Heart left ventricle (tissue), 16 donors: Measurements from ENCODE around the gene TTC38. TPM values are rescaled to one million over a fixed set of nuclear protein-coding genes. Genes with fewer than 3 reads are reported as not detected.

Source experiments
- ATAC-seq, 4 donors: fragments of 200-7000 bp; cut with Tn5 transposase; one replicate each; pipeline ENCODE4 v1.9.1; 2020 to 2022; ENCODE audit warnings: moderate library complexity in 4 of 4, mild to moderate bottlenecking in 3 of 4, moderate number of reproducible peaks in 1 of 4
- DNase-seq, 5 donors: peaks; one replicate each; pipeline ENCODE4 v3.0.0-alpha.2; 2020
- H3K27ac ChIP-seq, 12 donors: fragments of 200-600 bp; sonication (generic) in 4 of 12; one replicate each; pipeline versions ENCODE4 v1.5.0 to v1.8.0; 2016 to 2022; ENCODE audit warnings: mild to moderate bottlenecking in 2 of 12
- H3K27me3 ChIP-seq, 9 donors: fragments of 200-600 bp; sonication (generic) in 2 of 9; one replicate each; pipeline versions ENCODE4 v1.5.1 to v1.8.0; 2016 to 2022; ENCODE audit warnings: mild to moderate bottlenecking in 3 of 9
- H3K36me3 ChIP-seq, 9 donors: fragments of 200-600 bp; sonication (generic) in 2 of 9; one replicate each; pipeline versions ENCODE4 v1.5.0 to v1.8.0; 2018 to 2022; ENCODE audit warnings: mild to moderate bottlenecking in 2 of 9
- H3K4me1 ChIP-seq, 12 donors: fragments of 200-600 bp; sonication (generic) in 4 of 12; one replicate each; pipeline versions ENCODE4 v1.5.0 to v1.8.0; 2016 to 2022; ENCODE audit warnings: mild to moderate bottlenecking in 3 of 12
- H3K4me3 ChIP-seq, 12 donors: fragments of 200-600 bp; sonication (generic) in 4 of 12; one replicate each; pipeline versions ENCODE4 v1.5.0 to v1.8.0; 2017 to 2022; ENCODE audit warnings: mild to moderate bottlenecking in 9 of 12, moderate library complexity in 4 of 12
- H3K9me3 ChIP-seq, 12 donors: fragments of 200-600 bp; sonication (generic) in 4 of 12; one replicate each; pipeline versions ENCODE4 v1.5.0 to v1.8.0; 2016 to 2022; ENCODE audit warnings: mild to moderate bottlenecking in 1 of 12
- CTCF ChIP-seq, 12 donors: fragments of 200-600 bp; sonication (generic) in 4 of 12; IDR thresholded peaks; one replicate each; pipeline versions ENCODE4 v1.5.0 to v1.8.0; 2018 to 2022; ENCODE audit warnings: antibody characterized with exemption in 12 of 12, mild to moderate bottlenecking in 5 of 12
- POLR2A ChIP-seq, 2 donors: fragments of 450-650 bp; IDR thresholded peaks; one replicate each; pipeline ENCODE4 v1.6.1; 2017; ENCODE audit warnings: antibody characterized with exemption in 2 of 2, mild to moderate bottlenecking in 2 of 2, moderate library complexity in 2 of 2
- WGBS, 4 donors: extraction: QIAGEN DNeasy Blood & Tissue Kit in 2 of 4; methylation state at CpG; one replicate each; pipeline versions ENCODE4 v1.1.5 to v1.1.7; 2013 to 2018; 5-methylcytosine and 5-hydroxymethylcytosine counted together
- intact Hi-C, 10 donors: fragments of 100-400 bp; cut with DNase I; formaldehyde crosslinking; loops; one replicate each; pipeline versions ENCODE4 v1.11.1 to v1.14.2; 2022
- polyA plus RNA-seq, 2 donors: library from polyadenylated mRNA; stranded (reverse); fragments of 200-250 nt; gene quantifications; one replicate each; pipeline ENCODE4 v1.2.3, GENCODE V29; 2013
- total RNA-seq, 9 donors: library from RNA; depleted of rRNA in 2 of 9; stranded (reverse); fragments of >200 nt in 2 of 9; fragmentation: NEBNext Ultra II Directional in 3 of 9; extraction: Animal tissue kit (Norgen Biotek cat#: 25700) in 3 of 9; gene quantifications; one replicate each; pipeline versions ENCODE4 v1.1.0 to v1.2.4, GENCODE V29; 2016 to 2023
- donor health status: ischemic (EF 13 %, LVEDD 7.1; RV severe dilation, severe dysfunction).
- donor health status: healthy with polysubstance abuse.
- donor health status: DM: no; HTN: yes; CAD: no.
- donor health status: DM: no; HTN: no; CAD: no.
- donor health status: ischemic (EF 25% LVEDD 6.9; RV normal size, moderate dysfunction).
- donor health status: ischemic (EF 25% LVEDD 5.7; RV mildly dilated, moderate dysfunction).
- donor health status: healthy.
- donor health status: DM: yes; HTN: yes; CAD: no.
- donor health status: ischemic (EF 35%, LVEDD 5.7; RV mildly dilated, moderate dysfunction).
- donor health status: nonischemic (EF 11% LVEDD 7.7; RV severe dilation, severe dysfunction).
- donor health status: DM: yes; HTN: yes; CAD: no.
- donor health status: PGD.
- donor health status: ischemic (EF 29% LVEDD 5.4; RV normal size, mild dysfunction).
- donor health status: nonischemic (EF 23%, LVEDD 6.1; RV moderate dilation, normal function).

Gene TTC38
- total and polyA plus RNA-seq, 11 donors, result 15.5 to 72.4 (median 25.3) TPM

GRCh38 chr22:46329616-46330015 is 61.8 kb downstream of the TTC38 start:
- Histone ChIP-seq H3K4me1 (peaks cover 0 to under 1% (median 0%) of the 10 kb centered on the region in 12 donors), H3K27ac (no peak overlapping the region), H3K27me3 (no peaks in the 10 kb centered on the region), H3K9me3 (no peaks in the 10 kb centered on the region), H3K4me3 (no peak overlapping the region), H3K36me3 (peaks cover 0 to 11% (median 0%) of the 10 kb centered on the region in 9 donors)
- intact Hi-C loops, result no loop called here
- DNase-seq (peak in 1 of 5 donors; percentile 27), ATAC-seq (no peak)
- TF ChIP-seq CTCF (IDR thresholded peaks at IDR 0.05) (no peak), POLR2A (IDR thresholded peaks at IDR 0.05) (no peak)
- 88 to 97% (median 93%) methylated on average over 6 to 8 of the region's 8 CpGs for WGBS, 4 donors

GRCh38 chr22:46330426-46330825 is 62.6 kb downstream of the TTC38 start:
- 94 to 99% (median 97%) methylated on average over 4 of the region's 4 CpGs for WGBS, 4 donors
- peak in 1 of 5 donors; percentile 8 for DNase-seq
- TF ChIP-seq POLR2A (IDR thresholded peaks at IDR 0.05) (no peak), CTCF (IDR thresholded peaks at IDR 0.05) (no peak)

GRCh38 chr22:46331496-46331895 is 63.7 kb downstream of the TTC38 start:
- Histone ChIP-seq H3K27me3 (no peaks in the 10 kb centered on the region), H3K27ac (no peak overlapping the region), H3K36me3 (peaks cover 0 to 11% (median 0%) of the 10 kb centered on the region in 9 donors), H3K9me3 (no peaks in the 10 kb centered on the region), H3K4me1 (peaks cover 0 to 13% (median 8%) of the 10 kb centered on the region in 12 donors), H3K4me3 (no peak overlapping the region)
- DNase-seq, result no peak
- WGBS, 4 donors, result 92 to 96% (median 95%) methylated on average over 22 to 23 of the region's 23 CpGs
- intact Hi-C loops, result no loop called here
- ATAC-seq, result no peak
- TF ChIP-seq POLR2A (IDR thresholded peaks at IDR 0.05) (no peak), CTCF (IDR thresholded peaks at IDR 0.05) (no peak)

More at GRCh38 chr22:46330426-46330825, 62.6 kb downstream of the TTC38 start:
- intact Hi-C loops, result no loop called here
- H3K27ac ChIP-seq, result no peak overlapping the region
- H3K9me3 ChIP-seq, result no peaks in the 10 kb centered on the region
- H3K36me3 ChIP-seq, result peaks cover 0 to 11% (median 0%) of the 10 kb centered on the region in 9 donors
- H3K4me1 ChIP-seq, result peaks cover 0 to 8% (median 5%) of the 10 kb centered on the region in 12 donors
- ATAC-seq, result no peak
- no peaks in the 10 kb centered on the region for H3K27me3 ChIP-seq
- no peak overlapping the region for H3K4me3 ChIP-seq

- H3K4me1 ChIP-seq, result peaks cover 0 to 30% (median 19%) of the 10 kb centered on the region in 12 donors
- ATAC-seq (peak; percentile 86 to 95 (median 94)), DNase-seq (peak; percentile 90 to 93 (median 92))
- intact Hi-C loops, result no loop called here
- TF ChIP-seq CTCF (IDR thresholded peaks at IDR 0.05), result peak in 2 of 12 donors; percentile 3 to 29
- TF ChIP-seq POLR2A (IDR thresholded peaks at IDR 0.05), result peak in 1 of 2 donors; percentile 78
- no peaks in the 10 kb centered on the region for H3K27me3 ChIP-seq
- H3K36me3 ChIP-seq, result peaks cover 2 to 30% (median 28%) of the 10 kb centered on the region in 9 donors
- H3K9me3 ChIP-seq, result no peaks in the 10 kb centered on the region
- peak within 1 kb of the TSS; percentile 64 to 99 (median 94) for H3K27ac ChIP-seq
- 1% methylated on average over 65 to 93 of the region's 93 CpGs for WGBS, 4 donors
- peak within 1 kb of the TSS; percentile 71 to 99 (median 94) for H3K4me3 ChIP-seq
Measured at GRCh38 chr22:46335201-46336118, 67.7 kb downstream of the TTC38 start, which contains the start of gene TRMU. Gene TRMU, plus strand, starts transcription at chr22:46335714. Its CDS starts 51 bp downstream, at chr22:46335765.
